HepG2 (cell line): ENCODE data around the gene CCDC142. TPM values are rescaled to one million over a fixed set of nuclear protein-coding genes. Genes with fewer than 3 reads are reported as not detected.

Source experiments
- AHDC1 ChIP-seq: sonication (generic); formaldehyde crosslinking; IDR thresholded peaks from 2 replicates; pipeline ENCODE4 v1.5.1; 2020; ENCODE audit warnings: mild to moderate bottlenecking, missing genetic modification reagents, borderline replicate concordance
- PAWR ChIP-seq: sonication (generic); formaldehyde crosslinking; IDR thresholded peaks from 2 replicates; pipeline ENCODE4 v1.4.0; 2020; ENCODE audit warnings: missing genetic modification reagents, mild to moderate bottlenecking, borderline replicate concordance
- PRDM4 ChIP-seq: sonication (generic); formaldehyde crosslinking; IDR thresholded peaks from 2 replicates; pipeline ENCODE4 v1.9.0; 2021; ENCODE audit warnings: missing genetic modification reagents, borderline replicate concordance
- XRCC5 ChIP-seq: fragments of 200-400 bp; formaldehyde crosslinking; optimal IDR thresholded peaks from 2 replicates; pipeline ENCODE3; 2017; ENCODE audit warnings: mild to moderate bottlenecking, low read length
- ZBTB43 ChIP-seq: sonication (generic); formaldehyde crosslinking; conservative IDR thresholded peaks from 2 replicates; pipeline ENCODE4 v1.4.0; 2020; ENCODE audit warnings: missing genetic modification reagents
- ZNF407 ChIP-seq: sonication (generic); formaldehyde crosslinking; IDR thresholded peaks from one replicate; pipeline ENCODE4 v1.5.1; 2020; ENCODE audit warnings: mild to moderate bottlenecking, missing genetic modification reagents; ENCODE audit errors: not compliant biosample characterization
- ZNF430 ChIP-seq: sonication (generic); formaldehyde crosslinking; IDR thresholded peaks from 2 replicates; pipeline ENCODE4 v1.9.0; 2021; ENCODE audit warnings: mild to moderate bottlenecking, missing genetic modification reagents
- polyA plus RNA-seq, 8 experiments: library from polyadenylated mRNA; depleted of rRNA in 3 of 8; stranded (reverse) in 7 of 8; unstranded in 1 of 8; fragments of >200 nt; fragmentation: Illumina TruSeq in 4 of 8; extraction: Trizol in 4 of 8; gene quantifications; 2 replicates each; pipeline versions ENCODE4 v1.2.1 to v1.2.3, GENCODE V29; 2011 to 2016; ENCODE audit warnings: low read depth in 4 of 8, missing spikeins in 1 of 8, mixed read lengths in 1 of 8; ENCODE audit not compliant: insufficient read depth in 1 of 8
- total RNA-seq, 5 experiments: library from RNA; depleted of rRNA; stranded (reverse); fragments of >200 nt; fragmentation: Illumina TruSeq; extraction: Trizol; gene quantifications; 2 replicates each; pipeline ENCODE4 v1.2.3, GENCODE V29; 2016; ENCODE audit warnings: low read depth in 1 of 5

Gene CCDC142
- total and polyA plus RNA-seq, 2 of the 13 experiments (the other 11 are each of a cell fraction or from before 2014, with no cell fraction given): 14.7 to 30.4 TPM

- peak; percentile 72 for TF ChIP-seq AHDC1
- peak; percentile 73; the same call in 1 of the 2 replicates for TF ChIP-seq ZBTB43 (CRISPR knock-in tag)
- peak; percentile 65 for TF ChIP-seq XRCC5
- peak; percentile 87 for TF ChIP-seq ZNF407 (CRISPR knock-in tag)
- peak; percentile 74; the same call in 1 of the 2 replicates for TF ChIP-seq ZNF430 (CRISPR knock-in tag)
- no peak; the same call in 1 of the 2 replicates for TF ChIP-seq PRDM4
- TF ChIP-seq PAWR: no peak
Measured at GRCh38 chr2:74472086-74472944, 10.5 kb downstream of the CCDC142 start, which contains the start of gene MRPL53 (continued).
